Thymus (tissue), 11 donors: ENCODE results near the gene F10. TPM values are rescaled to one million over a fixed set of nuclear protein-coding genes. Genes with fewer than 3 reads are reported as not detected.
"Not testable (repeated sequence)": the region's sequence is repeated elsewhere in the genome, so short reads cannot be mapped to it uniquely, and the experiment has no call there.

ENCODE experiments used
- DNase-seq, 9 donors: peaks; one replicate each; pipeline ENCODE4 v3.0.0-alpha.2; 2013; ENCODE audit warnings: low spot score in 9 of 9, low read depth in 6 of 9, missing footprints in 1 of 9
- H3K27ac ChIP-seq, 2 donors: one replicate each; pipeline ENCODE4 v1.5.1; 2013; ENCODE audit warnings: control low read depth in 1 of 2, low read depth in 1 of 2, low read length in 1 of 2, mild to moderate bottlenecking in 1 of 2, moderate library complexity in 1 of 2
- H3K27me3 ChIP-seq, 2 donors: one replicate each; pipeline ENCODE4 v1.5.1; 2013; ENCODE audit warnings: low read length in 1 of 2; ENCODE audit not compliant: control insufficient read depth in 2 of 2, insufficient read depth in 1 of 2
- H3K36me3 ChIP-seq, 2 donors: one replicate each; pipeline ENCODE4 v1.5.1; 2013; ENCODE audit warnings: low read length in 1 of 2, mild to moderate bottlenecking in 1 of 2, moderate library complexity in 1 of 2; ENCODE audit not compliant: control insufficient read depth in 2 of 2, insufficient read depth in 2 of 2
- H3K4me1 ChIP-seq, 2 donors: one replicate each; pipeline ENCODE4 v1.5.1; 2013; ENCODE audit warnings: low read length in 2 of 2; ENCODE audit not compliant: control insufficient read depth in 2 of 2, insufficient read depth in 2 of 2
- H3K4me3 ChIP-seq, 2 donors: one replicate each; pipeline ENCODE4 v1.5.1; 2013; ENCODE audit warnings: low read length in 2 of 2, control low read depth in 1 of 2, mild to moderate bottlenecking in 1 of 2
- H3K9me3 ChIP-seq, 2 donors: one replicate each; pipeline ENCODE4 v1.5.1; 2013; ENCODE audit warnings: low read length in 1 of 2, mild to moderate bottlenecking in 1 of 2; ENCODE audit not compliant: control insufficient read depth in 2 of 2, insufficient read depth in 1 of 2
- WGBS: extraction: QIAGEN DNeasy Blood & Tissue Kit; methylation state at CpG from one replicate; pipeline ENCODE4 v1.1.7; 2013; 5-methylcytosine and 5-hydroxymethylcytosine counted together
- polyA plus RNA-seq: library from polyadenylated mRNA; stranded (reverse); fragments of 200-250 nt; gene quantifications from one replicate; pipeline ENCODE4 v1.2.3, GENCODE V29; 2013
- total RNA-seq: library from RNA; stranded (reverse); fragments of 120-200 nt; gene quantifications from one replicate; pipeline ENCODE4 v1.2.4, GENCODE V29; 2013
- donor health status: healthy.

The F10 gene
- total and polyA plus RNA-seq, 2 donors = 1.4 to 2.7 TPM

DNA sequence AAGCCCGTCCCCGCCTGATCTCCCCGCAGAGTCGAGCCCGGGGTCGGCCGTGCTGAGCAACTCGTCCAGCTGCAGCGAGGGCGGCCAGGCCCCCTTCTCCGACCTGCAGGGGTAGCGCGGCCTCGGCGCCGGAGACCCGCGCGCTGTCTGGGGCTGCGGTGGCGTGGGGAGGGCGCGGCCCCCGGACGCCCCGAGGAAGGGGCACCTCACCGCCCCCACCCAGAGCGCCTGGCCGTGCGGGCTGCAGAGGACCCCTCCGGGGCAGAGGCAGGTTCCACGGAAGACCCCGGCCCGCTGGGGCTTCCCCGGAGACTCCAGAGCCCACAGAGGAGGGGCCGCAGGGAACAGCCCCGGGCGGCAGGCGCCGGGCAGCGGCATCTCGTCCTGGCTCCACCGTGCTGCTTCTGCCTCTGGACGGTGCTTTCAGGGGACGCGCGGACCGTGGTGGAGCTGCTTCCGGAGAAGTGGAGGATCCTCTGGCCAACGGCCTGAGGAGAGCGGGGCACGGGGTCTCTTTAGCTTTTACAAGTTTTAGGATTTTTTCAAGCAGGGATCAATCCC is 25.8 kb upstream of the F10 start:
- Histone ChIP-seq H3K36me3 (no peaks in the 10 kb centered on the region), H3K27ac (no peak overlapping the region), H3K4me1 (no peaks in the 10 kb centered on the region), H3K4me3 (no peak overlapping the region), H3K27me3 (no peaks in the 10 kb centered on the region), H3K9me3 (no peaks in the 10 kb centered on the region)
- DNase-seq = no peak
- 96% methylated on average over 52 of the region's 52 CpGs for WGBS

GRCh38 chr13:113097651-113098050 is 24.9 kb upstream of the F10 start:
- no peak for DNase-seq
- no peaks in the 10 kb centered on the region for H3K4me1 ChIP-seq
- WGBS = 94% methylated on average over 7 of the region's 7 CpGs

DNA sequence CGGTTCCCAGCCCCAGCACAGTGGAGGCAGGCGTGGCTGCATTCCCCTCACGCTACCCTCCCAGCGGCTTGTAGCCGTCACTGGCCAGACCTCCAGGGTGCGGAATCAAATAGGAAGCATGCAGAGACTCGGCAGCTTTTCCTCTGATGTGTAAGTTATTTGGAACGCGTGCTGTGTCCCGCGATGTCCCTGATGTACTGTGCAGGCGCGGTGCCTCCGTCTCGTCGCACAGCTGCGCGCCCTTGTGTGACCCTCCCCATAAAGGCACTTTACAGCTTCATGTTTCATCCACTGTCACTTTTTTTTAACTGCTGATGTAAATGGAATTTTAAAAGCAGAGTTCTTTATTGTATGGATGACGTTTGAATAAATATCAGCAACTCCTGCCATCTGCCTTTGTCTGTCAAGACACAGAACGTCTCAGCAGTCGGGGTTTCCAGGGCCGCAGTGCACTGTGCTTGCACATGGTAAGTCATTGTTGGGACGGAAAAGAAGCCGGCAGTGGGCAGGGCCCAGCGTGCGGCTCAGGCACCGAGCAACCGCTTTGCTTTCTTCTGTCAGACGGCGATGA is 24.4 kb upstream of the F10 start:
- H3K4me1 ChIP-seq = no peaks in the 10 kb centered on the region
- no peak overlapping the region for H3K4me3 ChIP-seq
- H3K36me3 ChIP-seq = no peaks in the 10 kb centered on the region
- WGBS = 93% methylated on average over 30 of the region's 30 CpGs
- no peak overlapping the region for H3K27ac ChIP-seq
- H3K9me3 ChIP-seq = no peaks in the 10 kb centered on the region
- no peak for DNase-seq
- no peaks in the 10 kb centered on the region for H3K27me3 ChIP-seq

More at GRCh38 chr13:113097651-113098050, 24.9 kb upstream of the F10 start:
- H3K9me3 ChIP-seq = no peaks in the 10 kb centered on the region
- no peaks in the 10 kb centered on the region for H3K27me3 ChIP-seq
- H3K4me3 ChIP-seq = no peak overlapping the region
- H3K27ac ChIP-seq = no peak overlapping the region
- H3K36me3 ChIP-seq = no peaks in the 10 kb centered on the region

- 96% methylated on average over 11 of the region's 11 CpGs for whole genome bisulfite sequencing
- no peak for DNase-seq
- no peaks in the 10 kb centered on the region for H3K4me1 ChIP-seq
- H3K9me3 ChIP-seq = no peaks in the 10 kb centered on the region
- no peaks in the 10 kb centered on the region for H3K27me3 ChIP-seq
- H3K4me3 ChIP-seq = no peak overlapping the region
- H3K36me3 ChIP-seq = no peaks in the 10 kb centered on the region
- no peak overlapping the region for H3K27ac ChIP-seq
These were observed 23.5 kb upstream of the F10 start for GRCh38 chr13:113099142-113099541.

- not testable (repeated sequence) for H3K4me3 ChIP-seq, H3K27me3 ChIP-seq, H3K9me3 ChIP-seq, H3K4me1 ChIP-seq, DNase-seq, H3K36me3 ChIP-seq, H3K27ac ChIP-seq
- WGBS = 93% methylated on average over 10 of the region's 10 CpGs
These were observed 20.3 kb upstream of the F10 start for GRCh38 chr13:113102302-113102701.

GRCh38 chr13:113102727-113103126 is 19.9 kb upstream of the F10 start:
- H3K9me3 ChIP-seq = no peaks in the 10 kb centered on the region
- 95% methylated on average over 12 of the region's 12 CpGs for WGBS
- no peak overlapping the region for H3K27ac ChIP-seq
- H3K4me3 ChIP-seq = no peak overlapping the region
- no peaks in the 10 kb centered on the region for H3K4me1 ChIP-seq
- peaks cover 0 to 2% of the 10 kb centered on the region in 2 donors for H3K27me3 ChIP-seq
- no peaks in the 10 kb centered on the region for H3K36me3 ChIP-seq
- no peak for DNase-seq

DNA sequence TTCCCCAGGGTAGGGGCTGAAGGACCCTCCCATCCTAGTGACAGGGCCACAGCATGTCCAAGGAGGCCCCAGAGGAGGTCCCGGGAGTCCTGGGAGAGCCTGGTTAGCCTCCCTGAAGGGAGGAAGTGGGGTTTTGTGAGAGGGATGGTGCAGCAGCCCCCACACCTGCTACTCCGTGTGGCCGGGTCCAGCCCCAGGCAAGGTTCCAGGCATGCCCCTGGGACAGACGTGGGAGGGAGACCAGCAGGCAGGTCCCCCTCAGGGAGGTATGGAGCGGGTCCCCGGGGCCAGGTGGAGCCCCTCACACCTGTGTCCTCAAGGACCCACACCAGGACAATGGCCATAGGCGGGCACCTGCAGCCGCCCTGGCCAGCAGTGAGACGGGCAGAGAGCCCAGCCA is 19.0 kb upstream of the F10 start:
- no peaks in the 10 kb centered on the region for H3K36me3 ChIP-seq
- H3K27ac ChIP-seq = no peak overlapping the region
- no peak for DNase-seq
- H3K27me3 ChIP-seq = peaks cover 0 to 2% of the 10 kb centered on the region in 2 donors
- WGBS = 88% methylated on average over 9 of the region's 9 CpGs
- no peaks in the 10 kb centered on the region for H3K4me1 ChIP-seq
- no peak overlapping the region for H3K4me3 ChIP-seq
- no peaks in the 10 kb centered on the region for H3K9me3 ChIP-seq

GRCh38 chr13:113105032-113105920 is 17.3 kb upstream of the F10 start, which contains the start of gene F7:
F7 (plus strand) TSS chr13:113105791; CDS start chr13:113105842, 51 bp downstream.
- H3K4me3 ChIP-seq = no peak within 1 kb of the TSS
- 86% methylated on average over 17 of the region's 17 CpGs for WGBS
- no peaks in the 10 kb centered on the region for H3K36me3 ChIP-seq
- no peak for DNase-seq
- H3K27ac ChIP-seq = no peak within 1 kb of the TSS
- H3K9me3 ChIP-seq = peaks cover 0 to 8% of the 10 kb centered on the region in 2 donors
- no peaks in the 10 kb centered on the region for H3K4me1 ChIP-seq
- peaks cover 12 to 16% of the 10 kb centered on the region in 2 donors for H3K27me3 ChIP-seq

DNA sequence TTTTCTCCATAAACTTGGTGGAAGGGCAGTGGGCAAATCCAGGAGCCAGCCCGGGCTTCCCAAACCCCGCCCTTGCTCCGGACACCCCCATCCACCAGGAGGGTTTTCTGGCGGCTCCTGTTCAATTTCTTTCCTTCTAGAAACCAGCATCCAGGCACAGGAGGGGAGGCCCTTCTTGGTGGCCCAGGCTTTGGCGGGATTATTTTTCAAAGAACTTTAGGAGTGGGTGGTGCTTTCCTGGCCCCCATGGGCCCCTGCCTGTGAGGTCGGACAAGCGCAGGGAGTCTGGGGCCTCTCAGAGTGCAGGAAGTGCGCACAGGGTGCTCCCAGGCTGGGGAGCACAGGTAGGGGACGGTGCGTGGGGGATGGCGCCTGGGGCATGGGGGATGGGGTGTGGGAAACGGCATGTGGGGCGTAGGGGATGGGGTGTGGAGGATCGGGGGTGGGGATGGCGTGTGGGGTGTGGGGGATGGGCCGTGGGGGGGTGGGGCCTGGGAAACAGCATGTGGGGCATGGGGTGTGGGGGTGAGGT is 16.6 kb upstream of the F10 start:
- Histone ChIP-seq H3K36me3 (no peaks in the 10 kb centered on the region), H3K4me1 (no peaks in the 10 kb centered on the region), H3K4me3 (no peak overlapping the region), H3K27me3 (peaks cover 19 to 23% of the 10 kb centered on the region in 2 donors), H3K27ac (no peak overlapping the region), H3K9me3 (peaks cover 0 to 8% of the 10 kb centered on the region in 2 donors)
- WGBS = 78% methylated on average over 16 of the region's 16 CpGs
- DNase-seq = no peak
